Vagina (tissue), 2 donors: ENCODE results near the gene SLC39A2.

ENCODE experiments used
- POLR2A ChIP-seq, 2 donors: fragments of 450-650 bp; IDR thresholded peaks; one replicate each; pipeline ENCODE4 v1.6.1; 2017; ENCODE audit warnings: antibody characterized with exemption in 2 of 2, mild to moderate bottlenecking in 2 of 2, moderate library complexity in 2 of 2
- TF ChIP-seq, protein P1 (sequence below), 3 experiments: fragments of 450-650 bp in 2 of 3; fragments of 200-600 bp in 1 of 3; sonication (generic) in 1 of 3; IDR thresholded peaks; one replicate each; pipeline ENCODE4 v1.5.1; 2017 to 2019; ENCODE audit warnings: antibody characterized with exemption in 3 of 3, mild to moderate bottlenecking in 2 of 3, moderate library complexity in 2 of 3

- TF ChIP-seq, protein P1, sequence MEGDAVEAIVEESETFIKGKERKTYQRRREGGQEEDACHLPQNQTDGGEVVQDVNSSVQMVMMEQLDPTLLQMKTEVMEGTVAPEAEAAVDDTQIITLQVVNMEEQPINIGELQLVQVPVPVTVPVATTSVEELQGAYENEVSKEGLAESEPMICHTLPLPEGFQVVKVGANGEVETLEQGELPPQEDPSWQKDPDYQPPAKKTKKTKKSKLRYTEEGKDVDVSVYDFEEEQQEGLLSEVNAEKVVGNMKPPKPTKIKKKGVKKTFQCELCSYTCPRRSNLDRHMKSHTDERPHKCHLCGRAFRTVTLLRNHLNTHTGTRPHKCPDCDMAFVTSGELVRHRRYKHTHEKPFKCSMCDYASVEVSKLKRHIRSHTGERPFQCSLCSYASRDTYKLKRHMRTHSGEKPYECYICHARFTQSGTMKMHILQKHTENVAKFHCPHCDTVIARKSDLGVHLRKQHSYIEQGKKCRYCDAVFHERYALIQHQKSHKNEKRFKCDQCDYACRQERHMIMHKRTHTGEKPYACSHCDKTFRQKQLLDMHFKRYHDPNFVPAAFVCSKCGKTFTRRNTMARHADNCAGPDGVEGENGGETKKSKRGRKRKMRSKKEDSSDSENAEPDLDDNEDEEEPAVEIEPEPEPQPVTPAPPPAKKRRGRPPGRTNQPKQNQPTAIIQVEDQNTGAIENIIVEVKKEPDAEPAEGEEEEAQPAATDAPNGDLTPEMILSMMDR (IDR thresholded peaks at IDR 0.05), result no peak
- no peak for TF ChIP-seq POLR2A (IDR thresholded peaks at IDR 0.05)
These were observed 17.5 kb downstream of the SLC39A2 start for GRCh38 chr14:21016413-21017190.
